ENCODE measurements around the gene TBK1. TPM values are rescaled to one million over a fixed set of nuclear protein-coding genes. Genes with fewer than 3 reads are reported as not detected.

TBK1 gene
- total and polyA plus RNA-seq, 9 of the 15 experiments (the other 6 are each of a cell fraction or from before 2014, with no cell fraction given), result 20.4 to 42.0 (median 27.8) TPM

GRCh38 chr12:64403707-64404469, 48.0 kb upstream of the TBK1 start, which contains the start of gene XPOT (continued):
- TF ChIP-seq, protein P1, sequence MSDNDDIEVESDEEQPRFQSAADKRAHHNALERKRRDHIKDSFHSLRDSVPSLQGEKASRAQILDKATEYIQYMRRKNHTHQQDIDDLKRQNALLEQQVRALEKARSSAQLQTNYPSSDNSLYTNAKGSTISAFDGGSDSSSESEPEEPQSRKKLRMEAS (CRISPR knock-in tag; IDR thresholded peaks at IDR 0.05), result peak; percentile 58
- TF ChIP-seq ESRRA (IDR thresholded peaks at IDR 0.05; ENCODE audit: borderline replicate concordance, low read depth) (peak; percentile 45; the same call in 1 of the 2 replicates), EGR1 (conservative IDR thresholded peaks at IDR 0.05) (peak; percentile 47; the same call in 1 of the 2 replicates), ZSCAN32 (CRISPR knock-in tag; IDR thresholded peaks at IDR 0.05) (no peak), ZNF740 (CRISPR knock-in tag; IDR thresholded peaks at IDR 0.05) (no peak), ZNF740 (tag; IDR thresholded peaks at IDR 0.05) (no peak), KLF6 (CRISPR knock-in tag; IDR thresholded peaks at IDR 0.05; ENCODE audit: borderline replicate concordance) (peak; percentile 41; the same call in 1 of the 2 replicates), SIN3A (IDR thresholded peaks at IDR 0.05; ENCODE audit: borderline replicate concordance in 2 of 2, control insufficient read depth in 1 of 2, low read depth in 2 of 2, low read length in 2 of 2) (peak in 1 of 2 experiments; percentile 62; a peak in 1 of 4 replicates)
- TF ChIP-seq, protein P2, sequence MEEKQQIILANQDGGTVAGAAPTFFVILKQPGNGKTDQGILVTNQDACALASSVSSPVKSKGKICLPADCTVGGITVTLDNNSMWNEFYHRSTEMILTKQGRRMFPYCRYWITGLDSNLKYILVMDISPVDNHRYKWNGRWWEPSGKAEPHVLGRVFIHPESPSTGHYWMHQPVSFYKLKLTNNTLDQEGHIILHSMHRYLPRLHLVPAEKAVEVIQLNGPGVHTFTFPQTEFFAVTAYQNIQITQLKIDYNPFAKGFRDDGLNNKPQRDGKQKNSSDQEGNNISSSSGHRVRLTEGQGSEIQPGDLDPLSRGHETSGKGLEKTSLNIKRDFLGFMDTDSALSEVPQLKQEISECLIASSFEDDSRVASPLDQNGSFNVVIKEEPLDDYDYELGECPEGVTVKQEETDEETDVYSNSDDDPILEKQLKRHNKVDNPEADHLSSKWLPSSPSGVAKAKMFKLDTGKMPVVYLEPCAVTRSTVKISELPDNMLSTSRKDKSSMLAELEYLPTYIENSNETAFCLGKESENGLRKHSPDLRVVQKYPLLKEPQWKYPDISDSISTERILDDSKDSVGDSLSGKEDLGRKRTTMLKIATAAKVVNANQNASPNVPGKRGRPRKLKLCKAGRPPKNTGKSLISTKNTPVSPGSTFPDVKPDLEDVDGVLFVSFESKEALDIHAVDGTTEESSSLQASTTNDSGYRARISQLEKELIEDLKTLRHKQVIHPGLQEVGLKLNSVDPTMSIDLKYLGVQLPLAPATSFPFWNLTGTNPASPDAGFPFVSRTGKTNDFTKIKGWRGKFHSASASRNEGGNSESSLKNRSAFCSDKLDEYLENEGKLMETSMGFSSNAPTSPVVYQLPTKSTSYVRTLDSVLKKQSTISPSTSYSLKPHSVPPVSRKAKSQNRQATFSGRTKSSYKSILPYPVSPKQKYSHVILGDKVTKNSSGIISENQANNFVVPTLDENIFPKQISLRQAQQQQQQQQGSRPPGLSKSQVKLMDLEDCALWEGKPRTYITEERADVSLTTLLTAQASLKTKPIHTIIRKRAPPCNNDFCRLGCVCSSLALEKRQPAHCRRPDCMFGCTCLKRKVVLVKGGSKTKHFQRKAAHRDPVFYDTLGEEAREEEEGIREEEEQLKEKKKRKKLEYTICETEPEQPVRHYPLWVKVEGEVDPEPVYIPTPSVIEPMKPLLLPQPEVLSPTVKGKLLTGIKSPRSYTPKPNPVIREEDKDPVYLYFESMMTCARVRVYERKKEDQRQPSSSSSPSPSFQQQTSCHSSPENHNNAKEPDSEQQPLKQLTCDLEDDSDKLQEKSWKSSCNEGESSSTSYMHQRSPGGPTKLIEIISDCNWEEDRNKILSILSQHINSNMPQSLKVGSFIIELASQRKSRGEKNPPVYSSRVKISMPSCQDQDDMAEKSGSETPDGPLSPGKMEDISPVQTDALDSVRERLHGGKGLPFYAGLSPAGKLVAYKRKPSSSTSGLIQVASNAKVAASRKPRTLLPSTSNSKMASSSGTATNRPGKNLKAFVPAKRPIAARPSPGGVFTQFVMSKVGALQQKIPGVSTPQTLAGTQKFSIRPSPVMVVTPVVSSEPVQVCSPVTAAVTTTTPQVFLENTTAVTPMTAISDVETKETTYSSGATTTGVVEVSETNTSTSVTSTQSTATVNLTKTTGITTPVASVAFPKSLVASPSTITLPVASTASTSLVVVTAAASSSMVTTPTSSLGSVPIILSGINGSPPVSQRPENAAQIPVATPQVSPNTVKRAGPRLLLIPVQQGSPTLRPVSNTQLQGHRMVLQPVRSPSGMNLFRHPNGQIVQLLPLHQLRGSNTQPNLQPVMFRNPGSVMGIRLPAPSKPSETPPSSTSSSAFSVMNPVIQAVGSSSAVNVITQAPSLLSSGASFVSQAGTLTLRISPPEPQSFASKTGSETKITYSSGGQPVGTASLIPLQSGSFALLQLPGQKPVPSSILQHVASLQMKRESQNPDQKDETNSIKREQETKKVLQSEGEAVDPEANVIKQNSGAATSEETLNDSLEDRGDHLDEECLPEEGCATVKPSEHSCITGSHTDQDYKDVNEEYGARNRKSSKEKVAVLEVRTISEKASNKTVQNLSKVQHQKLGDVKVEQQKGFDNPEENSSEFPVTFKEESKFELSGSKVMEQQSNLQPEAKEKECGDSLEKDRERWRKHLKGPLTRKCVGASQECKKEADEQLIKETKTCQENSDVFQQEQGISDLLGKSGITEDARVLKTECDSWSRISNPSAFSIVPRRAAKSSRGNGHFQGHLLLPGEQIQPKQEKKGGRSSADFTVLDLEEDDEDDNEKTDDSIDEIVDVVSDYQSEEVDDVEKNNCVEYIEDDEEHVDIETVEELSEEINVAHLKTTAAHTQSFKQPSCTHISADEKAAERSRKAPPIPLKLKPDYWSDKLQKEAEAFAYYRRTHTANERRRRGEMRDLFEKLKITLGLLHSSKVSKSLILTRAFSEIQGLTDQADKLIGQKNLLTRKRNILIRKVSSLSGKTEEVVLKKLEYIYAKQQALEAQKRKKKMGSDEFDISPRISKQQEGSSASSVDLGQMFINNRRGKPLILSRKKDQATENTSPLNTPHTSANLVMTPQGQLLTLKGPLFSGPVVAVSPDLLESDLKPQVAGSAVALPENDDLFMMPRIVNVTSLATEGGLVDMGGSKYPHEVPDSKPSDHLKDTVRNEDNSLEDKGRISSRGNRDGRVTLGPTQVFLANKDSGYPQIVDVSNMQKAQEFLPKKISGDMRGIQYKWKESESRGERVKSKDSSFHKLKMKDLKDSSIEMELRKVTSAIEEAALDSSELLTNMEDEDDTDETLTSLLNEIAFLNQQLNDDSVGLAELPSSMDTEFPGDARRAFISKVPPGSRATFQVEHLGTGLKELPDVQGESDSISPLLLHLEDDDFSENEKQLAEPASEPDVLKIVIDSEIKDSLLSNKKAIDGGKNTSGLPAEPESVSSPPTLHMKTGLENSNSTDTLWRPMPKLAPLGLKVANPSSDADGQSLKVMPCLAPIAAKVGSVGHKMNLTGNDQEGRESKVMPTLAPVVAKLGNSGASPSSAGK (IDR thresholded peaks at IDR 0.05), result peak; percentile 68
